GM23338 (cell line): Measurements from ENCODE around the gene MAPKAPK2.

Source experiments
- CREB1 ChIP-seq: fragments of 250-450 bp; sonication (Bioruptor Pico); IDR thresholded peaks from 2 replicates; pipeline ENCODE4 v1.5.0; 2020; ENCODE audit warnings: low read depth, mild to moderate bottlenecking, moderate library complexity
- CTCF ChIP-seq, 2 experiments: fragments of 200-600 bp in 1 of 2; sonication (generic) in 1 of 2; conservative IDR thresholded peaks; 2 replicates each; pipeline versions ENCODE4 v1.5.1 to v1.6.1; 2016 to 2017; ENCODE audit warnings: antibody characterized with exemption in 2 of 2, low read depth in 2 of 2, mild to moderate bottlenecking in 2 of 2, moderate library complexity in 1 of 2
- ETS1 ChIP-seq: IDR thresholded peaks from 2 replicates; pipeline ENCODE4 v1.6.1; 2016; ENCODE audit warnings: antibody characterized with exemption
- EZH2 ChIP-seq: fragments of 200-600 bp; sonication (generic); IDR thresholded peaks from one replicate; pipeline ENCODE4 v1.8.0; 2017; ENCODE audit warnings: antibody characterized with exemption, mild to moderate bottlenecking, low read depth; ENCODE audit not compliant: unreplicated experiment
- EZH2phosphoT487 ChIP-seq: fragments of 200-600 bp; sonication (generic); IDR thresholded peaks from one replicate; pipeline ENCODE4 v1.8.1; 2018; ENCODE audit warnings: antibody characterized with exemption; ENCODE audit not compliant: unreplicated experiment
- JUNB ChIP-seq: IDR thresholded peaks from one replicate; pipeline ENCODE4 v1.6.1; 2016; ENCODE audit warnings: antibody characterized with exemption; ENCODE audit not compliant: unreplicated experiment
- POLR2AphosphoS5 ChIP-seq: IDR thresholded peaks from 2 replicates; pipeline ENCODE4 v1.6.1; 2016; ENCODE audit warnings: antibody characterized with exemption, low read depth
- REST ChIP-seq: IDR thresholded peaks from one replicate; pipeline ENCODE4 v1.6.1; 2018; ENCODE audit warnings: antibody characterized with exemption; ENCODE audit not compliant: unreplicated experiment
- ZNF114 ChIP-seq: fragments of 250-450 bp; sonication (Bioruptor Pico); IDR thresholded peaks from 2 replicates; pipeline ENCODE4 v1.5.0; 2020; ENCODE audit warnings: mild to moderate bottlenecking, moderate library complexity

DNA sequence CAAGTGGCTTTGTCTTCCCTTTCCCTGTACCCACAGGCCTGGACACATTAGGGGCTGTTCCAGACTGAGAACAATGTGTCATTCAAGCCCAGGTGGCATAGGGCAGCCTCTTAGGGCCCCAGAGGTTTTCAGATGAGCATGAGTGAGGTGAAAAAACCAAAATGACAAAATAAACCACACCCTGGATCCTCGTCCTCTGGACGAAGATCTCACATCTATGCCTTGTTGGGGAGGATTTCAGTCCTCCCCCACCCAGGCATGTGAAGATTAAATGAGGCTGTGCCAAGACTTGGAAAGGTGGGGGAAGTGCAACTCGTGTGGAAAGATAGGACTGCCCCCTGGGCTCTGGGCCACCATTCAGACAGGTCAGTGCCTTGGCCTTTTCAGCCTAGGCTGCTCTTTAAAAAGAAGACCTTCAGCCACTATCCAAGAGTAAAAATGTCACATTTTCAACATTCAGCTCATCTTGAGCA, 53.1 kb downstream of the MAPKAPK2 start:
- TF ChIP-seq EZH2 (no peak), CTCF (conservative IDR thresholded peaks at IDR 0.05; ENCODE audit: low read depth in 2 of 2) (no peak), REST (no peak), CREB1 (CRISPR knock-in tag) (no peak), EZH2phosphoT487 (no peak), POLR2AphosphoS5 (no peak), ZNF114 (no peak), JUNB (no peak), ETS1 (no peak)
